NCI-H2196 treated with DMSO at 0.1 percent for 48 hours (cell line): ENCODE results near the gene CNR2.
"Not testable (repeated sequence)": the region's sequence is repeated elsewhere in the genome, so short reads cannot be mapped to it uniquely, and the experiment has no call there.

Source experiments
- DNase-seq: peaks from one replicate; lab custom pipeline; 2025; ENCODE audit not compliant: unreplicated experiment; lab: John Stamatoyannopoulos, UW

CNR2 gene

GRCh38 chr1:23889074-23889473 lies 24.1 kb downstream of the CNR2 start:
- DNase-seq = no peak

- DNase-seq = no peak
Observed at GRCh38 chr1:23885222-23885621, 27.9 kb downstream of the CNR2 start.

GRCh38 chr1:23882746-23883145 lies 30.4 kb downstream of the CNR2 start:
- no peak for DNase-seq

GRCh38 chr1:23879809-23880208 lies 33.4 kb downstream of the CNR2 start:
- DNase-seq = no peak

GRCh38 chr1:23878668-23879067 lies 34.5 kb downstream of the CNR2 start:
- DNase-seq = no peak

GRCh38 chr1:23875382-23875781 lies 37.8 kb downstream of the CNR2 start:
- no peak for DNase-seq

- DNase-seq = no peak
Observed at GRCh38 chr1:23872421-23872820, 40.7 kb downstream of the CNR2 start.

GRCh38 chr1:23869051-23869450 lies 44.1 kb downstream of the CNR2 start:
- DNase-seq = no peak

GRCh38 chr1:23868557-23869016 lies 44.6 kb downstream of the CNR2 start:
- no peak for DNase-seq

GRCh38 chr1:23867895-23868556 lies 45.1 kb downstream of the CNR2 start, which contains the start of gene FUCA1:
TSS of gene FUCA1 (minus strand) at chr1:23868290. CDS start at chr1:23868286, 4 bp downstream.
- DNase-seq = peak; percentile 91

GRCh38 chr1:23867542-23867894 lies 45.6 kb downstream of the CNR2 start:
- DNase-seq = no peak

- DNase-seq = peak; percentile 23
Observed at GRCh38 chr1:23865543-23865930, 47.6 kb downstream of the CNR2 start.

- no peak for DNase-seq
Observed at GRCh38 chr1:23864801-23865542, 48.2 kb downstream of the CNR2 start.

- DNase-seq = no peak
Observed at GRCh38 chr1:23862640-23863039, 50.5 kb downstream of the CNR2 start.

- no peak for DNase-seq
Observed at GRCh38 chr1:23854568-23854967, 58.6 kb downstream of the CNR2 start.

GRCh38 chr1:23853124-23853523 lies 60.0 kb downstream of the CNR2 start:
- not testable (repeated sequence) for DNase-seq

GRCh38 chr1:23851406-23851805 lies 61.8 kb downstream of the CNR2 start:
- not testable (repeated sequence) for DNase-seq

GRCh38 chr1:23848673-23849616 lies 64.2 kb downstream of the CNR2 start:
- DNase-seq = no peak

GRCh38 chr1:23847482-23848095 lies 65.6 kb downstream of the CNR2 start:
- DNase-seq = not testable (repeated sequence)

GRCh38 chr1:23845163-23845562 lies 68.0 kb downstream of the CNR2 start:
- DNase-seq = no peak

- no peak for DNase-seq
Observed at GRCh38 chr1:23843644-23844043, 69.5 kb downstream of the CNR2 start.
